Measurements from ENCODE around the gene ATP5MC3. TPM values are rescaled to one million over a fixed set of nuclear protein-coding genes. Genes with fewer than 3 reads are reported as not detected.

Gene ATP5MC3
- total RNA-seq, 1 donor from 2014 or later, result 133 TPM

DNA sequence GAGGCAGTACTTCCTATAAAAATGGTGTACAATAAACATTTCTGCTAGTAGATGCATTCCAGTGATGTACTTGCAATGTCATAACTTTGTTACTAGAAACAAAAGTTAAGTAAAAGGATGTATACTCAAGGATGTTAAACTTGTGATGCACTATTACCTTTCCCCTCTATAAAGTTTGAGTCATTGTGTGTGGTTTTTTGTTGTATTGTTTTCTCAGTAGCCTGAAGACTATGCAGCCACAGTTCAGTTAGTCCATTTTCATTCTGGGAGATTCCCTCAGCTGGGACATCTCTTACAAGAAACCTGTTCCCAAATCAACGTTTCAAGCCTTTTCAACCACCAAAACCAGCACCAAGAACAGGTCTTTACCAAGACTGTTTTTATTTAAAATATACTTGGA lies 5.6 kb downstream of the ATP5MC3 start:
- intact Hi-C loops (cut with DNase I), result no loop called here
- DNase-seq, result no peak
- H3K36me3 ChIP-seq, result peaks cover 52% of the 10 kb centered on the region
- TF ChIP-seq, protein P1, sequence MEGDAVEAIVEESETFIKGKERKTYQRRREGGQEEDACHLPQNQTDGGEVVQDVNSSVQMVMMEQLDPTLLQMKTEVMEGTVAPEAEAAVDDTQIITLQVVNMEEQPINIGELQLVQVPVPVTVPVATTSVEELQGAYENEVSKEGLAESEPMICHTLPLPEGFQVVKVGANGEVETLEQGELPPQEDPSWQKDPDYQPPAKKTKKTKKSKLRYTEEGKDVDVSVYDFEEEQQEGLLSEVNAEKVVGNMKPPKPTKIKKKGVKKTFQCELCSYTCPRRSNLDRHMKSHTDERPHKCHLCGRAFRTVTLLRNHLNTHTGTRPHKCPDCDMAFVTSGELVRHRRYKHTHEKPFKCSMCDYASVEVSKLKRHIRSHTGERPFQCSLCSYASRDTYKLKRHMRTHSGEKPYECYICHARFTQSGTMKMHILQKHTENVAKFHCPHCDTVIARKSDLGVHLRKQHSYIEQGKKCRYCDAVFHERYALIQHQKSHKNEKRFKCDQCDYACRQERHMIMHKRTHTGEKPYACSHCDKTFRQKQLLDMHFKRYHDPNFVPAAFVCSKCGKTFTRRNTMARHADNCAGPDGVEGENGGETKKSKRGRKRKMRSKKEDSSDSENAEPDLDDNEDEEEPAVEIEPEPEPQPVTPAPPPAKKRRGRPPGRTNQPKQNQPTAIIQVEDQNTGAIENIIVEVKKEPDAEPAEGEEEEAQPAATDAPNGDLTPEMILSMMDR (IDR thresholded peaks at IDR 0.05), result no peak
- H3K9me3 ChIP-seq, result no peaks in the 10 kb centered on the region
- H3K27me3 ChIP-seq (ENCODE audit: low read depth), result no peaks in the 10 kb centered on the region
- no peak overlapping the region for H3K4me3 ChIP-seq
- no peak overlapping the region for H3K27ac ChIP-seq
- peaks cover 11% of the 10 kb centered on the region for H3K4me1 ChIP-seq
- ATAC-seq, result no peak

DNA sequence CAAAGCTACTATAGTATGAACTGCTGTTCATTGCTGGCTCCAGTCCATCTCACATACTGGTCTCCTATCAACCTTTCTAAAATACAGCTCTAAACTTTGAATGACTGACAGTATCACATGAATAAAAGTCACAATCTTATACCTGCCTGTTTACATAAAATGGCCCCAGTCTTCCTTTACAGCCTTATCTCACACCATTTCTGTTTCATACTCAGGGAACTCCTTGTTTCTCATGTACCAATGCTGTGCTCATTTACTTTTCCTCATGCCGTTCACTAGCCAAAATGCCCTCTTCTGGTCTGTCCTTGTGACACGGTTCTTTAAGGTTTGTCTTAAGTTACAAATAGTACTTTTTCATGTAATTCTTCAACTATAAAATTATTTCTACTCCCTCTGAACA lies 6.2 kb downstream of the ATP5MC3 start:
- TF ChIP-seq, protein P1 (IDR thresholded peaks at IDR 0.05), result no peak
- Histone ChIP-seq H3K4me1 (peaks cover 7% of the 10 kb centered on the region), H3K27me3 (ENCODE audit: low read depth) (no peaks in the 10 kb centered on the region), H3K9me3 (no peaks in the 10 kb centered on the region), H3K4me3 (no peak overlapping the region), H3K36me3 (peaks cover 52% of the 10 kb centered on the region), H3K27ac (no peak overlapping the region)
- intact Hi-C loops (cut with DNase I), result no loop called here
- DNase-seq, result no peak
- ATAC-seq, result no peak

DNA sequence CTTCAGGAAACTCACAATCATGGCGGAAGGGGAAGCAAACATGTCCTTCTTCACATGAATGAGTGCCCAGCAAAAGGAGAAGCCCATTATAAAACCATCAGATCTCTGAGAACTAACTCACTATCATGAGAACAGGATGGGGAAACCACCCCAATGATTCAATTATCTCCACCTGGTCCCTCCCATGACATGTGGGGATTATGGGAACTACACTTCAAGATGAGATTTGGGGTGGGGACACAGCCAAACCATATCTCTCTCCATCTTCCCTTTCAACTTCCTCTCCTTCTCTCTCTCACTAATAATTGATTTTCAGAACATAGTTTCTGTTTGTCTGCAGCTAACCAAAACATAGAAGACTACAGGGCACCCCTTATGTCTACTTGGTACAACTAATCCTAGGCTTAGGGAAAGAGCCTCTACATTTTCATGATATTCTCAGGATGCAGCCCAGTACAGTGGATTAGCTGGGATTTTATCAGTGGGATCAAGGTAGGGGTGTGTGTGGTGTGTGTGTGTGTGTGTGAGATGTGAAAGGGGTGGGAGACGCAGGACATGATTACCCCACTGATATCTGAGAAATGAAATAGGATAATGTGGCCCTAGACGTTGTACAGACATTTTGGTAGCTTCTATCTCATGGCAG lies 10.7 kb downstream of the ATP5MC3 start:
- Histone ChIP-seq H3K27ac (no peak overlapping the region), H3K9me3 (no peaks in the 10 kb centered on the region), H3K4me1 (peaks cover 23% of the 10 kb centered on the region), H3K4me3 (no peak overlapping the region), H3K27me3 (ENCODE audit: low read depth) (no peaks in the 10 kb centered on the region), H3K36me3 (peaks cover 12% of the 10 kb centered on the region)
- TF ChIP-seq, protein P1 (IDR thresholded peaks at IDR 0.05), result no peak
- intact Hi-C loops (cut with DNase I), result no loop called here
- ATAC-seq (no peak), DNase-seq (no peak)

DNA sequence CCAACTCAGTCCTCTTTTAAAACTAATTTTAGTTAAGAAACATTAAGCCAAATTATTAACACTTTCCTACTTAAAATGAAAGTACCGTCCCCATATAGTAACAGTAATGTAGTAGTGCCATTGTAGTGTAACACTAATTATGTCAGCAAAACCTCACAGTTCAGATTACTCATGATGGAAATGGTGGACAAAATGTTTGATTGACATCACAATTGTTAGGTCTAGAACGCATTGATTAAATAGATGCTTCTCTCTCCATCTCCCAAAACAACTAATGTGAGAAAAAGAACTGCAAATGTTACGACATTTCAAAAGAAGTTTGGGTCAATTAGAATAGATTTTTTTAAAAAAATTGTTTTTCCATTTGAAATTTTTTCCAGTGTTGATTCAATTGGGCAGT lies 12.3 kb downstream of the ATP5MC3 start:
- TF ChIP-seq, protein P1 (IDR thresholded peaks at IDR 0.05), result no peak
- DNase-seq, result no peak

DNA sequence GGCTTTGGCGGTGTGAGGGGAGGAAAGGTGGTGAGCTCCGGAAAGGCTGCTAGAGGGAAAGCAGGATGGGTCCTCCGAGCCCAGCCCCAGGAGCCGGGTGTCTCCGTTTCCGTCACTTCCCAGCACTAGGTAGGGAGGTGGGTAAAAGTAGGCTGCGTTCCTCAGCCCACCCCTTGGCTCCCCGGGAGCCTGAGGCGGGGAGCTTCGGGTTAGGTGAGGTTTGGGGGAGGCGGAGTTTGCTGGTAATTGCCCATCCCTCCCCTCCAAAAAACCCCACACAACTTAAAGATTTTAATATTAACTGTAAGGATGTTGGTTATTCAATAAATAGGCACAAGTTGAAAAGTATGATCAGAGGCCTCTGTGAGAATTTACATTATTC lies 13.0 kb downstream of the ATP5MC3 start:
- no peaks in the 10 kb centered on the region for H3K9me3 ChIP-seq
- TF ChIP-seq, protein P1 (IDR thresholded peaks at IDR 0.05), result no peak
- peak overlapping the region; percentile 95 for H3K27ac ChIP-seq
- peaks cover 26% of the 10 kb centered on the region for H3K4me1 ChIP-seq
- H3K36me3 ChIP-seq, result peaks cover 3% of the 10 kb centered on the region
- ATAC-seq (peak in 1 of 2 donors; percentile 46), DNase-seq (no peak)
- H3K27me3 ChIP-seq (ENCODE audit: low read depth), result no peaks in the 10 kb centered on the region
- intact Hi-C loops (cut with DNase I), result no loop called here
- H3K4me3 ChIP-seq, result peak overlapping the region; percentile 97

More for the DNA sequence above, 12.3 kb downstream of the ATP5MC3 start:
- Histone ChIP-seq H3K27ac (no peak overlapping the region), H3K27me3 (ENCODE audit: low read depth) (no peaks in the 10 kb centered on the region), H3K4me1 (peaks cover 26% of the 10 kb centered on the region), H3K4me3 (peak overlapping the region; percentile 97), H3K36me3 (peaks cover 3% of the 10 kb centered on the region), H3K9me3 (no peaks in the 10 kb centered on the region)
- intact Hi-C loops (cut with DNase I), result no loop called here
- ATAC-seq, result no peak
